GDM1 (cell line): ENCODE data around the gene RBM28.

Experiments used
- DNase-seq: peaks from one replicate; lab custom pipeline; 2025; lab: John Stamatoyannopoulos, UW

Gene RBM28

GRCh38 chr7:128374041-128374440, 30.3 kb upstream of the RBM28 start:
- no peak for DNase-seq

GRCh38 chr7:128373606-128374005, 29.9 kb upstream of the RBM28 start:
- DNase-seq = no peak

DNA sequence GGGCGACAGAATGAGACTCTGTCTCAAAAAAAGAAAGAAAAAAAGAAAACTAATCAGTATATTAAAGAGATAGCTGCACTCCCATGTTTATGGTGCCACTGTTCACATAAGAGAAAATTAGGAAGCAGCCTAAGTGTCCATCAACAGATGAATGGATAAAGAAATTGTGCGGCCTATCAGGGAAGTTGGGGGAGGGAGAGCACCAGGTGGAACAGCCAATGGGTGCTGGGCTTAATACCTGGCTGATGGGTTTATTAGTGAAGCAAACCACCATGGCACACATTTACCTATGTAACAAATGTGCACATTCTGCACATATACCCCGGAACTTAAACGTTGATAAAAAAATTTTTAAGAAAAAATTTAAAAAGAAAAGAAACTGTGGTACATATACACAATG, 26.8 kb upstream of the RBM28 start:
- DNase-seq = no peak

DNA sequence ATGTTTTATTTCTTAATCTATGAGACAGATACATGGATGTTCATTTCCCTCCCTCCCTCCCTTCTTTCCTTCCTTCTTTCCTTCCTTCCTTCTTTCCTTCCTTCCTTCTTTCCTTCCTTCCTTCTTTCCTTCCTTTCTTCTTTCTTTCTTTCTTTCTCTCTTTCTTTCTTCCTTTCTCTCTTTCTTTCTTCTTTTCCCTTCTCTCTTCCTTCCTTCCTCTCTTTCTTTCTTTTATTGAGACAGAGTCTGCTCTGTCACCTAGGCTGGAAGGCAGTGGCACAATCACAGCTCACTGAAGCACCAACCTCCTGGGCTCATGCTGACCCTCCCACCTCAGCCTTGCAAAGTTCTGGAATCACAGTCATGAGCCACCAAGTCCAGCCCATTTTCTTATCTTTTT, 23.3 kb upstream of the RBM28 start:
- no peak for DNase-seq

DNA sequence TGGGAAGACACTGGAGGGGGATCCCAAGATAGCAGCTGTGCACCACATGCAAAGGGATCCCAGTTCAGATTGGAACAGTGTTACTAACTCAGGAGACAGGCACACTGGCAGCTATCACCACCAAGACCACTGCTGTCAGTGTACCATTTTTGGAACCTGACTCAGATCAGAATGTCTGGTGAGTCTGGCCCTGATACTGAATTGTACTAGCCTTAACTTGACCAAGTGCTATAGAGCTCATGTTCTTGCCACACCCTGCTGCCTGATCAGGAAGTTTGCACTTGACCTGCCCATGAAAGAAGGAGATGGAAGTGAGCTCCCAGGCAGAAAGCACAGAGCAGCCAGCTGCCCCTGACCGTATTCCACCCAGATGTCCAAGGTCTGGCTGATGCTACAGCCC, 22.6 kb upstream of the RBM28 start:
- DNase-seq = no peak

DNA sequence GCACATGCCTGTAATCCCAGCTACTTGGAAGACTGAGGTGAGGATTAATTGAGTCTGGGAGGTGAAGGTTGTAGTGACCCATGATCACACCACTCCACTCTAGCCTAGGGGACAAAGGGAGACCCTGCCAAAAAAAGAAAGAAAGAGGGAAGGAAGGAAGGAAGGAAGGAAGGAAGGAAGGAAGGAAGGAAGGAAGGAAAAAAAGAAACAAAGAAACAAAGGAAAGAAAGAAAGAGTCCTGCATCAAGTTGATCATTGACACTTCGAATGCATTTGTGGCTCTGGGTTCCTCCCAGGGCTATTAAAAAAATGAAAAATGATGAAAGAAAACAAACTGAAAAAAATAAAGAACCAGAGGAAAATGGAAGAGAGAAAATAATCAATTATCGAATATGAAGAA, 21.7 kb upstream of the RBM28 start:
- DNase-seq = no peak

DNA sequence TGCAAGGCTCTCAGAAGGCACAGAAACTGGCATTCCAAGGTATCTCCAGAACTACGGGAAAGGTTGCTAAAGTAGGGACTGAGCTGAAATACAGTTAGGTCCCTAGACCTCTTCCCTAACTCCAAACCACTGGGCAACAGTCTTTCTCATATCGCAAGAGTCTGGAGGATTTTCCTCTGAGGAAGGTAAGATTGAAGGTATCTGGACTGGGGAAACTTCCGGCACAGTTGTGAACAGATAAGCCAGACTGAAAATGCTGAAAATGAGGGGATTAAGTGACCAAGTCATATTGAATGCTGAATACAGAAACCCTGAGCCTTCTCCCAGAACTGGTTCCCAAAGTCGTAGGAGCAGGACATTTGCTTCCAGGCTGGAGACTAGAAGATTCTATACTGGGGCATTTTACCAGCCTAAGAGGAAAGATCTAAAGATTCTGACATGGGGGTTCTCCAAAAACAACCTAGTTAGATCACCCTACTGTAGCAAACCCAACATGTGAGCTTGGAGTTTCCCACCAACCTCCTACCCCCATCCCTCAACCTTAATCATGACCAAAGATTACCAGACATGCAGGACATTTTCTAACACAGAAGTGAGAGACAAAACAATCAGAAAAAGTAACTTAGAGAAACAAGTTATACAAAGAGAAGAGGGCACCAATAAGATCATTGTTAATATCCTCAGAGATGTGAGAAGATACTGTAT, 20.6 kb upstream of the RBM28 start:
- DNase-seq = no peak

- DNase-seq = no peak
These were observed 19.6 kb upstream of the RBM28 start for GRCh38 chr7:128363261-128363721.

GRCh38 chr7:128362670-128363069, 19.0 kb upstream of the RBM28 start:
- no peak for DNase-seq

- no peak for DNase-seq
These were observed 18.0 kb upstream of the RBM28 start, which contains the start of gene PRRT4 for GRCh38 chr7:128361411-128362379. Gene PRRT4 (minus strand): TSS chr7:128361690.

GRCh38 chr7:128360359-128360678, 16.6 kb upstream of the RBM28 start:
- no peak for DNase-seq

GRCh38 chr7:128359939-128360338, 16.2 kb upstream of the RBM28 start:
- no peak for DNase-seq

DNA sequence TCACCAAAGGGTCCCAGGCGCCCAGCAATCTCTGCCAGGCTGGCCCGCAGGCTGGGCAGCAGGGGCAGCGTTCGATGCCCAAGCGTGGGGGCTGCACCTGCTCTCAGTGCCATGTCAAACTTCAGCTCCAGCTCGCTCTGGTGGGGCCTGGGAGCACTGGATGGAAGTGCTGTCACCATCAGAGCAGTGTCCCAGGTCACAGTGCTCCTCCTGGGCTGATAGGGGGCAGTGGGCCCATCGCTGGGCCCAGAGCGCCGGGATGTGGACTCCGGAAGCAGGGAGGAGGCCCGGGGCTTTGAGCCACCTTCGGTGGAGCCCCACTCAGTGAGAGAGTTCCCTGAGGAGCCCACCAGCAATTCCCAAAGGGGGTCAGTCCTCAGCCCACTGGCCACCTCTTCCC, 15.6 kb upstream of the RBM28 start:
- no peak for DNase-seq

- no peak for DNase-seq
These were observed 14.5 kb upstream of the RBM28 start for GRCh38 chr7:128358233-128358632.

DNA sequence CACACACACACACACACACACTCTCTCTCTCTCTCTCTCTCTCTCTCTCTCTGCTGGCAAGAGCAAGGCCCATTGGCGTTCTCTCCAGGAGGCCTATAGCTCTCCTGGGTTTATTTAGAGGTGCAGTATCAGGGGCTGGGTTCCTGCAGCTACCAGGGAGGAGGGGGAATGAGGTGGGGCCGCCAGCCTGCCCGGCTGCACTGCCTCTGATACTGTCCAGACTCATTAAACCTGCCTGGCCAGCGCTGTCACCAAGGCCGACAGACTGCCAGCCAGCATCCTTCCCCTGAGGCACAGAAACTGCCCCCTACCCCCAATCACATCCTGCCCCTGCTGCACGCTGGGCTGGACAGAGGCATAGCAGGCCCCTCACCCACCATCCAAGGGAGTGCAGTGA, 13.5 kb upstream of the RBM28 start:
- no peak for DNase-seq

DNA sequence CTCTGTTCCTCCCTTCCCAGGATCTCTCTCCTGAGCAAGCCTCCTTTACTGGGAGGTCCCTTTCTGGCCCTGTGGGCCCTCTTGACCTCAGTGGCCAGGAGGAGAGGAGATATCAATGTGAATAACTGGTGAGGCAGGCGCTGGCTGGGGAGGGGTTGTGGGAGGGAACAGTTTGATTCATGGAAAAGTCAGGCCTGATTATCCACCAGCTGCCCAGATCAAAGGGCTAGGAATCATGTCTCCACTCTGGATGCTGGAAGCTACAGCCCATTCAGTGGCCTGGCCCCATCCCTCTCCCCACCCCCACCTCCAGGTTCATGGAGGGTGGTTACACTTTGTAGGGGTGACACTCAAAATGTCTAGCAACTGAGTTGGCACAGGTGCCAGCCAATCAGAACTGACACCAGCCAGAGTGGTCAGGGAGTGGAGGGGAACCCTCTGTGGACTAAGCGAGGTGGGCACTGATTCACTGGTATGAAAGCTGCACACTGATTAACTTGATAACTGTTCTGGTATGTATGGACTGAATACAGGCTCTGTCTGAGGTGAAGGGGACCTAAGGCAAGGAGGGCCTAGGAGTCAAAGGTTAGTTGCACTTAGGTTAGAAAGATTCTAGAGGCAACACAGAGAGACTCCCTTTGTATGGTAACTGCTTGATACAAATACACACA, 13.0 kb upstream of the RBM28 start:
- no peak for DNase-seq

GRCh38 chr7:128353610-128354009, 9.9 kb upstream of the RBM28 start:
- DNase-seq = no peak

GRCh38 chr7:128353189-128353588, 9.5 kb upstream of the RBM28 start:
- no peak for DNase-seq

GRCh38 chr7:128352636-128353035, 8.9 kb upstream of the RBM28 start:
- DNase-seq = no peak

GRCh38 chr7:128352153-128352537, 8.4 kb upstream of the RBM28 start:
- no peak for DNase-seq

- no peak for DNase-seq
These were observed 7.8 kb upstream of the RBM28 start for GRCh38 chr7:128351296-128352152.
